HS-5 (cell line): ENCODE measurements around the gene ZBTB24.
"Not testable (repeated sequence)": the region's sequence is repeated elsewhere in the genome, so short reads cannot be mapped to it uniquely, and the experiment has no call there.

ENCODE experiments used
- DNase-seq: peaks from one replicate; pipeline ENCODE4 v3.0.0-alpha.2; 2012; ENCODE audit warnings: low read depth

ZBTB24 gene

GRCh38 chr6:109469591-109470189 lies 13.3 kb downstream of the ZBTB24 start:
- no peak for DNase-seq

DNA sequence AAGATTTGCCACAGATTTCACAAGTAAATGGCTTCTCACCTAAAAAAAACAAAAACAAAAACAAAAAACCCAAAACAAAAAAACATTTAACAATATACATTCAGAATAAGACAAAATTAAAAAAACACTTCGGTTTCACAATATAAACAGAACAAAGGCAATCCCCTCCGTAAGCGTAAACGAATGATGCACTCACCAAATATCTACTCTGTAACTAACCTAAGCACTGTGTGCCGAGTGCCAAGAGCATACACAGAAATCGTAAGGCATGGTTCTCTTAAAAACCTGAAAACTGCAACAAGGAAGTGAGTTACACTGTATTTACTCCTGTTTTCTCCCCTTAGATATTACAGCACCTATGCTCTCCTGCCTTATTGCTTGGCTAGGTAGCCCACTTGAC lies 15.3 kb downstream of the ZBTB24 start:
- no peak for DNase-seq

DNA sequence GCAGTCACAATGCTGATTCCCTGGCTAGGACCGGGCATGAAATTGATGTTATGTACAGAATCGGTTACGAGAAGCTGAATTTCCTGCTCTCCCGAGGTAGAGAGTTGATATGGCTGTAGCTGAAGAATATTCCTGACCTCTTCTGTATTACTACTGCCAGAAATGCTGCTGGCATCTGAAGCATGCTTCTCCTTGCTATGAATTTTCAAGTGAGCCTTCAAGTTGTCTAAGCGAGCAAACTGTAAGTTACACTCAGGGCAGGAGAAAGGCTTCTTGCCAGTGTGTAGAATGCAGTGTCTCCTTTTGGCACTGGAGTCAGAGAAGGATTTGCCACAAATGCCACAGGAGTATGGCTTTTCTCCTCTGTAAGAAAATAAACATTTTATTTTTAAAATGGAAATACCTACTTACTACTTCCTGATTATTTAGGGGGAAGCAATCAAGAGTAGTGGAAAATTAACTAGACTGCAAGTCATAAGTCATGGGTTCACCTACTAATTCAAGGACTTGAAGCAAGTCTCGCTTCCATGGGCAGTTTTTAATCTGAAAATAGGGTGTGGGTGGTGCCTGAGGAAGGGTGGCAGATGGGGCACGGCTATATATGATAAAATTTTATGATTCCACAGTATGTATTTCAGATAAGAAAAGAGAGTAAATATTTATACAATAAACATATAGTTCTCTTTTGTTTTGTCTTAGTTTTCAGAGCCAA lies 16.7 kb downstream of the ZBTB24 start:
- no peak for DNase-seq

DNA sequence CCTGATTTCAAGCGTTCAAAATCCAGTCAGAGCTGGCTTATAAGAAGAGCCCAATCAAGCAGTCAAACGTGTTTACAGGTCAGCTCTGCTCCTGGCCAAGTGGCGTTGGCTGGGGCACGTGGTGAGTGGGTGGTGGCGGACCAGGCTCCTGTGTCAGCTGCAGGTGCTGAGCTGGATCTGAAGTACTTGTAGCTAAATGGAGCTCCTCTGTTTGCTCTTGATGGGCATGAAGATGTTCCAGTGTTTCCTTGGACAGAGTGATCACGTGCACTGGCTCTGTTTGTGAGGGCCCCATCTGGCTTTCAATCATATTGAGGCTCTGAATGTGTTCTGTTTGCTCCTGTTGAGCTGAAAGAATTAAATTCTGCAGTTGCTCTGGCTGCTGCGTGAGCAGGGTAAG lies 17.2 kb downstream of the ZBTB24 start:
- DNase-seq, result no peak

GRCh38 chr6:109461733-109462526 lies 21.1 kb downstream of the ZBTB24 start:
- no peak for DNase-seq

- DNase-seq, result not testable (repeated sequence)
These were observed 21.8 kb downstream of the ZBTB24 start for GRCh38 chr6:109461205-109461604.

DNA sequence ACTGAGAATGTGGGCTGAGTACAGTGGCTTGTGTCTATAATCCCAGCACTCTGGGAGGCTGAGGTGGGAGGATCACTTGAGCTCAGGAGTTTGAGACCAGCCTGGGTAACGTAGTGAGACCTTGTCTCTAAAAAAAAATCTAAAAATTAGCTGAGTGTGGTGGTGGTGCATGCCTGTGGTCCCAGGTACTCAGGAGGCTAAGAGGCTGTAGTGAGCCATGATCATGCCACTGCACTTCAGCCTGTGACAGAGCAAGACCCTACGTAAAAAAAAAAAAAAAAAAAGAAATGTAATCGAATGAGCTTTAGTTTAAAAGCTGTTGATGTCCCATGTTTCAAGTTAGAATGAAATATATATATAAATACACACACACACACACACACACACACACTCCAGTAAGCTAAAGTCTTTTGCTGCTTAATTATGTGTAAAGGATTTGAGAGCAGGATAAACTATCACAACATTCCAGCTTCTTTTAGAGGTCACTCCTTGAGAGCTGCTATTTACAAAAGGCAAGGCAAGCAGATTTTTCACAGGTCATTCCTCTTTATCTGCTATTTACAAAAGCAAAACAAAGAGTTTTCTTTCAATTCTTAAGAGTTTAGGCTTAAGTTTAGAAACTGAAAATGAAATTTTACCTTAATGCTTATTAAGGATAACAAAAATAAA lies 22.7 kb downstream of the ZBTB24 start:
- DNase-seq, result no peak

DNA sequence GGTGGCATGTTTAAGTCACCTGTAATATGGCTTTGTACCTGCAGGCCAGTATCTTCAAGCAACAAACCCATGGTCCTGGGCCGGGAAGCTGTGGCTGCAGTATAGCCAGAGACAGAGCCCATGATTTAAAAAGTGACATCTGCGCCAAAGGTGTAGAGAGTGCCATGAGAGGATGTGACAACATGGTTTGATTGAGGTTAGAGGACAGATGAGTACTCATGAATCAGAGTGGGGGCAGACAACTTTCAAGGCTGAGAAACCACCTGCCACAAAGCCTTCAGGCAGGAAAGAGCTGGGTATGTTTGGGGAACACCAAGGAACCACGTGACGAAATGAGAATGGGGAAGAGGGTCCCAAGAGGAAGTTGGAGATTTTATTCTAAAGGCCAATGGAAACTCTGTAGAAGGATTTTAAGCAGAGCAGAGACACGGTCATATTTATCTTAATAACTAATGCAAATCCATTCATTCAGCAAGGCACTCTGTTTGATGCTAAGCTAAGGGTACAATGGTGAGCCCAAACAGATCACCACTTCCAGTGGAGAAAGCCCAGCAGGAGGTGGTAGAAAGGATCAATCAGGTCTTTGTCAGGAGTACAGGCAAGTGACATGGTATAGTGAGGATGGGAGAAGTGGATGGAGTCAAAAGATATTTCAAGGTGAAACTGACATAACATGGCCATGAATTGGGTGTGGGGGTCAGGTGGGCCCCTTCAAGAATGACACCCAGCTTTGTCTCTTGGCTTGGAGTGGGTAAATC lies 24.1 kb downstream of the ZBTB24 start:
- DNase-seq, result no peak

GRCh38 chr6:109457562-109457996 lies 25.4 kb downstream of the ZBTB24 start:
- no peak for DNase-seq

GRCh38 chr6:109456710-109457561 lies 26.1 kb downstream of the ZBTB24 start:
- peak; percentile 46 for DNase-seq

- DNase-seq, result no peak
These were observed 26.9 kb downstream of the ZBTB24 start for GRCh38 chr6:109456111-109456583.

- no peak for DNase-seq
These were observed 27.4 kb downstream of the ZBTB24 start, which contains the start of gene MICAL1 for GRCh38 chr6:109455437-109456110. Gene MICAL1 (minus strand): TSS chr6:109455772. CDS start chr6:109454196, 1,576 bp downstream.

GRCh38 chr6:109454496-109455436 lies 28.3 kb downstream of the ZBTB24 start:
- DNase-seq, result no peak

- no peak for DNase-seq
These were observed 29.2 kb downstream of the ZBTB24 start for GRCh38 chr6:109453594-109454495.

DNA sequence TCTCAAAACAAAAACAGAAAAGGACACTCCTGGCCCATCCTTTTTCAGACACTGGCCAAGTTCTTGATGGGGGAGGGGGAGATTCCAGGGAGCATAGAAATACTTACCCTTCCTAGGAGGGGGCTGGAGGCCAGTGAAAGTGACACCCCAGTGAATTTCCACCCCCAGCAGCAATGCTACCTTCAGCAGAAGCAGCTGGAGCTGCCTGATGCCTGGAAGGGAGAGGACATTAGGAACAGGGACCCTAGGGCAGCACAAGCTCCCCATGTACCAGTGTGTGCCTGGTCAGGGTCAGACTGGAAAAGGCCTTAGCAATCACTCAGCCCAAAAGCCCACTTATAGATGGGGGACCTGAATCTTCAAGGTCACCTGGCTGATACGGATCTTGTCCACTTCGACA lies 29.9 kb downstream of the ZBTB24 start:
- DNase-seq, result no peak

DNA sequence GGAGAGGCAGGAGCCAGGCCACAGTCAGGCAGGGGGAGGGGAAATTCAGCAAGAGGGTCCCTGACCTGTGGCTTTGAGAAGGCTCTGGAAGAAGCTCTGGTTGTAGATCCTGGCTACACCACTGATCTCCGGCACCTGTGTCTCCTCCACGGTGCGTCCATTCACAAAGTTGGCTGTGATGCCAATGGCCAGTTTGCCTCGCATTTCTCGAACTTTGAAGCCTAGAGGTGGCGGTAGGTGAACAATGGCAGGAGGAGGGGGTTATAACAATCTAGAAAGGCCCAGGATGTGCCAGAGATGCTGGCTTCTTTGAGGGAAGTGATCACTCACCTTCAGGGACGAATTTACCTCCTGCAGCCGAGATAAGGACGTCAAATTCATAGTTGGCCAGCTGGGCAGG lies 30.8 kb downstream of the ZBTB24 start:
- DNase-seq, result no peak

DNA sequence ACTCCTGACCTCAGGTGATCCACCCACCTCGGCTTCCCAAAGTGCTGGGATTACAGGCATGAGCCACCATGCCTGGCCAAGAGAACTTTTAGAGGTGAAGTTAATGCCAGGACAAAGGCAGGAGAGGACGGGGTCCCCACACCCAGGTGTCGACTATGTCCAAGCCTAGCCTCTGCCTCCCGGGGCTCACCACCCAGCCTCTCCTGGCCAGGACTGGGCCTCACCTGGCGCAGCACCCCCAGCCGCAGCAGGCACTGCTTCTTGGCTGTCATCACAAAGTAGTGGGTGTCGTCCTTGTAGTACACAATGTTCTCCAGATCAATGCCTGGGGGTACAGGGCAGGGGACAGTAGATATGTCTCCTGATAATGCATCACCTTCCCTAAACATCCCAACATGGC lies 31.6 kb downstream of the ZBTB24 start:
- no peak for DNase-seq

GRCh38 chr6:109450801-109451200 lies 32.2 kb downstream of the ZBTB24 start:
- DNase-seq, result no peak
